ENCODE data around the gene NRG3. TPM values are rescaled to one million over a fixed set of nuclear protein-coding genes. Genes with fewer than 3 reads are reported as not detected.

The NRG3 gene
- total RNA-seq, 4 donors from 2014 or later: under 0.01 to 0.65 (median 0.17) TPM

- H3K36me3 ChIP-seq: no peaks in the 10 kb centered on the region
- TF ChIP-seq POLR2AphosphoS5 (IDR thresholded peaks at IDR 0.05) (no peak), CTCF (IDR thresholded peaks at IDR 0.05) (no peak), EP300 (IDR thresholded peaks at IDR 0.05) (no peak), POLR2A (IDR thresholded peaks at IDR 0.05; ENCODE audit: low read depth) (no peak)
These were observed 83.0 kb downstream of the NRG3 start for GRCh38 chr10:81957976-81958375.

GRCh38 chr10:81959016-81959415 lies 84.0 kb downstream of the NRG3 start:
- Histone ChIP-seq H3K4me3 (no peak overlapping the region), H3K36me3 (no peaks in the 10 kb centered on the region), H3K27me3 (no peaks in the 10 kb centered on the region), H3K9me3 (no peaks in the 10 kb centered on the region), H3K27ac (replicated peaks in 1 of 4) (no peak overlapping the region), H3K4me1 (no peaks in the 10 kb centered on the region)
- no peak for TF ChIP-seq POLR2AphosphoS5 (IDR thresholded peaks at IDR 0.05)
- no peak for TF ChIP-seq CTCF (IDR thresholded peaks at IDR 0.05)
- TF ChIP-seq EP300 (IDR thresholded peaks at IDR 0.05): no peak
- TF ChIP-seq POLR2A (IDR thresholded peaks at IDR 0.05; ENCODE audit: low read depth): no peak
- no peak for DNase-seq (ENCODE audit: extremely low spot score)
- intact Hi-C loops (cut with DNase I): no loop called here

More at GRCh38 chr10:81957976-81958375, 83.0 kb downstream of the NRG3 start:
- no peak for DNase-seq (ENCODE audit: extremely low spot score)
- Histone ChIP-seq H3K4me1 (no peaks in the 10 kb centered on the region), H3K27me3 (no peaks in the 10 kb centered on the region), H3K9me3 (no peaks in the 10 kb centered on the region), H3K27ac (replicated peaks in 1 of 4) (no peak overlapping the region), H3K4me3 (no peak overlapping the region)
- WGBS: 37% methylated on average over 2 of the region's 2 CpGs
- intact Hi-C loops (cut with DNase I): no loop called here

- H3K4me1 ChIP-seq: no peaks in the 10 kb centered on the region
- DNase-seq (ENCODE audit: extremely low spot score): no peak
- WGBS: 47% methylated on average over 2 of the region's 2 CpGs
- no peaks in the 10 kb centered on the region for H3K9me3 ChIP-seq
- H3K4me3 ChIP-seq: no peak overlapping the region
- H3K27me3 ChIP-seq: no peaks in the 10 kb centered on the region
- TF ChIP-seq POLR2A (IDR thresholded peaks at IDR 0.05; ENCODE audit: low read depth): no peak
- TF ChIP-seq POLR2AphosphoS5 (IDR thresholded peaks at IDR 0.05): no peak
- no peak for TF ChIP-seq CTCF (IDR thresholded peaks at IDR 0.05)
- TF ChIP-seq EP300 (IDR thresholded peaks at IDR 0.05): no peak
- no peak overlapping the region for H3K27ac ChIP-seq (replicated peaks in 1 of 4)
- intact Hi-C loops (cut with DNase I): no loop called here
- H3K36me3 ChIP-seq: no peaks in the 10 kb centered on the region
These were observed 86.6 kb downstream of the NRG3 start for GRCh38 chr10:81961451-81962184.

GRCh38 chr10:81963606-81964005 lies 88.6 kb downstream of the NRG3 start:
- TF ChIP-seq CTCF (IDR thresholded peaks at IDR 0.05) (no peak), POLR2A (IDR thresholded peaks at IDR 0.05; ENCODE audit: low read depth) (no peak), POLR2AphosphoS5 (IDR thresholded peaks at IDR 0.05) (no peak), EP300 (IDR thresholded peaks at IDR 0.05) (no peak)
- Histone ChIP-seq H3K27ac (replicated peaks in 1 of 4) (no peak overlapping the region), H3K4me1 (no peaks in the 10 kb centered on the region), H3K9me3 (no peaks in the 10 kb centered on the region), H3K4me3 (no peak overlapping the region), H3K36me3 (no peaks in the 10 kb centered on the region), H3K27me3 (no peaks in the 10 kb centered on the region)
- no peak for DNase-seq (ENCODE audit: extremely low spot score)
- 65% methylated on average over 9 of the region's 9 CpGs for WGBS
- intact Hi-C loops (cut with DNase I): no loop called here

GRCh38 chr10:81967716-81968115 lies 92.7 kb downstream of the NRG3 start:
- Histone ChIP-seq H3K4me1 (no peaks in the 10 kb centered on the region), H3K36me3 (no peaks in the 10 kb centered on the region), H3K27me3 (no peaks in the 10 kb centered on the region), H3K27ac (replicated peaks in 1 of 4) (no peak overlapping the region), H3K4me3 (no peak overlapping the region), H3K9me3 (peaks cover 0 to 10% (median 7%) of the 10 kb centered on the region in 4 donors)
- intact Hi-C loops (cut with DNase I): no loop called here
- DNase-seq (ENCODE audit: extremely low spot score): no peak
- TF ChIP-seq CTCF (IDR thresholded peaks at IDR 0.05) (no peak), POLR2A (IDR thresholded peaks at IDR 0.05; ENCODE audit: low read depth) (no peak), POLR2AphosphoS5 (IDR thresholded peaks at IDR 0.05) (no peak), EP300 (IDR thresholded peaks at IDR 0.05) (no peak)

Data from esophagus muscularis mucosa (tissue), 4 donors.